Breast epithelium (tissue), 4 donors: Measurements from ENCODE around the gene GPI. TPM values are rescaled to one million over a fixed set of nuclear protein-coding genes. Genes with fewer than 3 reads are reported as not detected.
"Not testable (repeated sequence)": the region's sequence is repeated elsewhere in the genome, so short reads cannot be mapped to it uniquely, and the experiment has no call there.

Experiments used
- DNase-seq, 2 donors: peaks; one replicate each; pipeline ENCODE4 v3.0.0-alpha.2; 2019; ENCODE audit warnings: low spot score in 2 of 2
- H3K27ac ChIP-seq, 2 donors: fragments of 200-600 bp; sonication (generic) in 1 of 2; one replicate each; pipeline ENCODE4 v1.5.1; 2016 to 2019; ENCODE audit warnings: mild to moderate bottlenecking in 1 of 2
- H3K27me3 ChIP-seq, 2 donors: fragments of 200-600 bp; sonication (generic) in 1 of 2; one replicate each; pipeline versions ENCODE4 v1.5.1 to v1.6.0; 2017 to 2019; ENCODE audit warnings: control low read depth in 1 of 2, mild to moderate bottlenecking in 1 of 2
- H3K36me3 ChIP-seq: fragments of 200-600 bp; one replicate; pipeline ENCODE4 v1.5.1; 2019
- H3K4me1 ChIP-seq, 2 donors: fragments of 200-600 bp; sonication (generic); one replicate each; pipeline ENCODE4 v1.5.1; 2016 to 2019; ENCODE audit warnings: control low read depth in 1 of 2
- H3K4me3 ChIP-seq, 3 donors: fragments of 200-600 bp; sonication (generic); 1 replicate in 2 of 3; 2 replicates in 1 of 3; pipeline ENCODE4 v1.5.1; 2016 to 2019; ENCODE audit warnings: mild to moderate bottlenecking in 3 of 3, moderate library complexity in 2 of 3
- H3K9me3 ChIP-seq, 2 donors: fragments of 200-600 bp; sonication (generic) in 1 of 2; one replicate each; pipeline ENCODE4 v1.5.1; 2016 to 2019; ENCODE audit warnings: control low read depth in 1 of 2
- CTCF ChIP-seq, 3 donors: fragments of 450-650 bp; IDR thresholded peaks; one replicate each; pipeline ENCODE4 v1.5.1; 2016 to 2017; ENCODE audit warnings: antibody characterized with exemption in 3 of 3, mild to moderate bottlenecking in 3 of 3, moderate library complexity in 3 of 3
- POLR2A ChIP-seq: fragments of 450-650 bp; IDR thresholded peaks from one replicate; pipeline ENCODE4 v1.6.1; 2016; ENCODE audit warnings: antibody characterized with exemption, mild to moderate bottlenecking, moderate library complexity
- POLR2AphosphoS5 ChIP-seq, 3 donors: sonication (generic); formaldehyde crosslinking; IDR thresholded peaks; one replicate each; pipeline ENCODE4 v1.6.1; 2017; ENCODE audit warnings: antibody characterized with exemption in 3 of 3
- intact Hi-C: fragments of 100-400 bp; cut with DNase I; formaldehyde crosslinking; loops from one replicate; pipeline ENCODE4 v1.15.1; 2023; ENCODE audit warnings: low total_unique reads
- total RNA-seq, 3 donors: library from RNA; depleted of rRNA; stranded (reverse); fragments of >200 nt; gene quantifications; one replicate each; pipeline ENCODE4 v1.1.0, GENCODE V29; 2016

The GPI gene
- total RNA-seq, 3 donors from 2014 or later = 97.9 to 130 (median 113) TPM

DNA sequence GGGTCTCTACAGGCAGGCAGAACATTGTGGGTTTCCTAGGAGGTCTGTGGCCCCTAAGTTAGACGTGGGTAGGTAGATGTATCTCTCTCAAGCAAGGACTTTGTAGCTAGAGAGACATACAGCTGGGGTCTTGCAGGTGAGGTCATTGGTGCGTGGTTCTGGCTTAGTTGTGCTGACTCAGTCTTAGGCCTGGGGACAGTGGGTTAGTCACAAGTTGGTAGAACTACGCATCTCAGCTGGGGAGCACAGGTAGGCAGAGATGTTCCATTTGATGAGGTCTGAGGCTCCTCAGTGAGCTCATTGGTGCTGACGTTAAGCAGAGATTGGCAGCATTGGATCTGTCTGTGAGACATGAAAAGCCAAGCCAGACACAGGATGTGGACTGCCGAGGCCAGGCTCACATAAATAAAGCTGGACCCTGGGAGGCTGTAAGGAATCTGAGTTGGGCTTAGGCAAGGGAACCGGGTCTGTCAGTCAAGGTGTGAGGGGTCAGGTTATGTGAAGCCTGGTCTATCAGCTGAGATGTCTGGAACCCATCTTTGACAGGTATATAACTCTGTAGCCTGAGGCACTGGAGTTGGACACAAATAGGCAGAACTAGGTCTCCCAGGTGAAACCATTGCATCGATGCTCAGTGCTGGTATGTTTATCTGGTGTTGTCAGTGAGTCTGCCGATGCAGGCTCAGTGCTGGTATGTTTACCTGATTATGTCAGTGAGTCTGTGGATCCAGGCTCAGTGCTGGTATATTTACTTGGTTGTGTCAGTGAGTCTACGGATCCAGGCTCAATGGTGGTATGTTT is 21.8 kb downstream of the GPI start:
- Histone ChIP-seq H3K9me3 (no peaks in the 10 kb centered on the region), H3K4me3 (no peak overlapping the region), H3K4me1 (no peaks in the 10 kb centered on the region), H3K27ac (no peak overlapping the region), H3K36me3 (no peaks in the 10 kb centered on the region), H3K27me3 (no peaks in the 10 kb centered on the region)
- no peak for DNase-seq
- TF ChIP-seq POLR2A (no peak), CTCF (IDR thresholded peaks at IDR 0.05) (no peak), POLR2AphosphoS5 (IDR thresholded peaks at IDR 0.05) (no peak)
- intact Hi-C loops = no loop called here

- no peaks in the 10 kb centered on the region for H3K27me3 ChIP-seq
- intact Hi-C loops = no loop called here
- TF ChIP-seq CTCF (IDR thresholded peaks at IDR 0.05) (no peak), POLR2AphosphoS5 (IDR thresholded peaks at IDR 0.05) (no peak), POLR2A (no peak)
Measured at GRCh38 chr19:34387446-34387810, 22.4 kb downstream of the GPI start.

GRCh38 chr19:34388745-34389144 is 23.7 kb downstream of the GPI start:
- H3K27me3 ChIP-seq, H3K27ac ChIP-seq, H3K9me3 ChIP-seq, intact Hi-C loops, H3K4me3 ChIP-seq, DNase-seq, H3K36me3 ChIP-seq, H3K4me1 ChIP-seq: not testable (repeated sequence)

More at GRCh38 chr19:34387446-34387810, 22.4 kb downstream of the GPI start:
- DNase-seq = no peak
- Histone ChIP-seq H3K36me3 (no peaks in the 10 kb centered on the region), H3K4me3 (no peak overlapping the region), H3K9me3 (no peaks in the 10 kb centered on the region), H3K4me1 (no peaks in the 10 kb centered on the region), H3K27ac (no peak overlapping the region)

- no peak for TF ChIP-seq POLR2A
- no peak for TF ChIP-seq CTCF (IDR thresholded peaks at IDR 0.05)
- no peak for TF ChIP-seq POLR2AphosphoS5 (IDR thresholded peaks at IDR 0.05)
- Histone ChIP-seq H3K27ac (no peak overlapping the region), H3K4me1 (no peaks in the 10 kb centered on the region), H3K4me3 (no peak overlapping the region), H3K36me3 (no peaks in the 10 kb centered on the region), H3K27me3 (no peaks in the 10 kb centered on the region), H3K9me3 (no peaks in the 10 kb centered on the region)
- intact Hi-C loops = no loop called here
- DNase-seq = no peak
Measured at GRCh38 chr19:34391813-34392212, 26.8 kb downstream of the GPI start.

GRCh38 chr19:34393031-34393430 is 28.0 kb downstream of the GPI start:
- Histone ChIP-seq H3K36me3 (no peaks in the 10 kb centered on the region), H3K9me3 (no peaks in the 10 kb centered on the region)

More at GRCh38 chr19:34393031-34393430, 28.0 kb downstream of the GPI start:
- Histone ChIP-seq H3K27me3 (no peaks in the 10 kb centered on the region), H3K27ac (no peak overlapping the region), H3K4me3 (no peak overlapping the region), H3K4me1 (no peaks in the 10 kb centered on the region)
- no peak for DNase-seq
- TF ChIP-seq POLR2AphosphoS5 (IDR thresholded peaks at IDR 0.05) (no peak), CTCF (IDR thresholded peaks at IDR 0.05) (no peak)
- intact Hi-C loops = no loop called here
